Measurements from ENCODE around the gene DGKG. TPM values are rescaled to one million over a fixed set of nuclear protein-coding genes. Genes with fewer than 3 reads are reported as not detected.

Gene DGKG
- polyA plus RNA-seq, 1 of the 3 experiments (the other 2 are of a cell fraction), result 0.12 TPM

GRCh38 chr3:186178412-186178811 is 183.6 kb downstream of the DGKG start (continued):
- TF ChIP-seq REST (IDR thresholded peaks at IDR 0.05; ENCODE audit: low read depth, low read length) (no peak), RFX5 (IDR thresholded peaks at IDR 0.05; ENCODE audit: low read length) (no peak)

DNA sequence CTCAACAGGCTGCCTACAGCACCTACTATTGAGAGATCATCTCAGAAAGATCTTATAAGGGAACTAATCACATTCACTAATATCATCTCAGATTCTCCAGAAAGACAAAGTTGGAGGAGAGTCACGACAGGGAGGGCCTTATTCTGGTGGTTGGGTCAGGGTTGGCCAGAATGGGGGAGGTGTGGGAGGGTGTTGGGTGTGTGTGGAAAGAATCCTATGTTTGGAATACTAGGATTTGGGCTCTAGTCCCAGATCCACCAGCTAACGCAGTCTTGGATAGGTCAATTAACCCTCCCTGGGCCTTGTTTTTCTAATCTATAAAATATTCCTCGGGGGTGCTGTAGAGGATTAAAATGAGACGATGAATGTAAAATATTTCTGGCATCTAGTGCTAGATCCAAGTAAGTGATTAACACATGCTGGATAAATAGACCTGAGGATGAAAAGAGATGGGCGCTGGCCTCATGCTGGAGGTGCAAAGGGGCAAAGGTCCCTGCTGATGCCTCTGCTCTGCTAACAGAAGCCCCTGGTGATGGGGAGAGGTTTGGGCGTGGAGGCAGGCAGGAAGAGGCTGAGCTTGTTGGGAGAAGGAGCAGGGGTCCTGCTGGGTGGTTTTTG is 185.6 kb downstream of the DGKG start:
- Histone ChIP-seq H3K79me2 (ENCODE audit: insufficient read depth) (no peaks in the 10 kb centered on the region), H3K9me3 (no peaks in the 10 kb centered on the region), H3K36me3 (replicated peaks in 1 of 2; ENCODE audit: control insufficient read depth in 1 of 2, insufficient read depth in 2 of 2, low read length in 1 of 2) (no peaks in the 10 kb centered on the region), H3K27ac (ENCODE audit: low read depth in 2 of 2, low read length in 1 of 2) (no peak overlapping the region), H4K20me1 (ENCODE audit: insufficient read depth) (no peaks in the 10 kb centered on the region), H3K9ac (no peak overlapping the region), H3K4me1 (ENCODE audit: control insufficient read depth in 1 of 2, insufficient read depth in 2 of 2, low read depth in 1 of 2, low read length in 1 of 2) (no peaks in the 10 kb centered on the region), H3K4me3 (ENCODE audit: low read depth in 2 of 2, low read length in 1 of 2) (no peak overlapping the region), H2AFZ (ENCODE audit: low read depth) (no peak overlapping the region), H3K4me2 (no peak overlapping the region), H3K9me2 (no peaks in the 10 kb centered on the region), H3F3A (replicated peaks; ENCODE audit: insufficient read depth) (no peaks in the 10 kb centered on the region), H3K27me3 (ENCODE audit: insufficient read depth) (peaks cover 20% of the 10 kb centered on the region; the same call in 1 of the 2 replicates)
- POLR2A ChIA-PET, result no interaction called here
- 49% methylated on average over 5 of the region's 6 CpGs for WGBS (ENCODE audit: low lambda C conversion rate)
- no peak for TF ChIP-seq MEF2A (IDR thresholded peaks at IDR 0.05; ENCODE audit: borderline replicate concordance, low read depth)
- TF ChIP-seq, protein P1, sequence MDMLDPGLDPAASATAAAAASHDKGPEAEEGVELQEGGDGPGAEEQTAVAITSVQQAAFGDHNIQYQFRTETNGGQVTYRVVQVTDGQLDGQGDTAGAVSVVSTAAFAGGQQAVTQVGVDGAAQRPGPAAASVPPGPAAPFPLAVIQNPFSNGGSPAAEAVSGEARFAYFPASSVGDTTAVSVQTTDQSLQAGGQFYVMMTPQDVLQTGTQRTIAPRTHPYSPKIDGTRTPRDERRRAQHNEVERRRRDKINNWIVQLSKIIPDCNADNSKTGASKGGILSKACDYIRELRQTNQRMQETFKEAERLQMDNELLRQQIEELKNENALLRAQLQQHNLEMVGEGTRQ (IDR thresholded peaks at IDR 0.05; ENCODE audit: borderline replicate concordance, low read depth, low read length), result no peak
- TF ChIP-seq EZH2phosphoT487 (IDR thresholded peaks at IDR 0.05; ENCODE audit: borderline replicate concordance, low read depth), result no peak
- no peak for TF ChIP-seq RXRA (IDR thresholded peaks at IDR 0.05; ENCODE audit: borderline replicate concordance, low read depth)
- TF ChIP-seq, protein P2, sequence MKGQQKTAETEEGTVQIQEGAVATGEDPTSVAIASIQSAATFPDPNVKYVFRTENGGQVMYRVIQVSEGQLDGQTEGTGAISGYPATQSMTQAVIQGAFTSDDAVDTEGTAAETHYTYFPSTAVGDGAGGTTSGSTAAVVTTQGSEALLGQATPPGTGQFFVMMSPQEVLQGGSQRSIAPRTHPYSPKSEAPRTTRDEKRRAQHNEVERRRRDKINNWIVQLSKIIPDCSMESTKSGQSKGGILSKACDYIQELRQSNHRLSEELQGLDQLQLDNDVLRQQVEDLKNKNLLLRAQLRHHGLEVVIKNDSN (IDR thresholded peaks at IDR 0.05; ENCODE audit: borderline replicate concordance, low read depth), result no peak
- TF ChIP-seq CHD2 (IDR thresholded peaks at IDR 0.05; ENCODE audit: low read length, partially characterized antibody), result no peak
- TF ChIP-seq CTCF (IDR thresholded peaks at IDR 0.05), result no peak
- TF ChIP-seq TCF12 (IDR thresholded peaks at IDR 0.05), result no peak
- TF ChIP-seq TAF1 (IDR thresholded peaks at IDR 0.05; ENCODE audit: borderline replicate concordance, low read depth, low read length), result no peak
- TF ChIP-seq RAD21 (IDR thresholded peaks at IDR 0.05; ENCODE audit: low read length), result no peak
- no peak for TF ChIP-seq ELF1 (IDR thresholded peaks at IDR 0.05)
- no peak for TF ChIP-seq REST (IDR thresholded peaks at IDR 0.05; ENCODE audit: low read depth, low read length)
- CTCF ChIA-PET, result interaction anchor here (0.7 to 0.8 kb wide), 2 partner anchors 233 to 364 kb away, joined by 3 read pairs; no protein-coding TSS in a partner anchor
- DNase-seq, result no peak
